Activated CD8-positive, alpha-beta memory T cell treated with anti-CD3 and anti-CD28 coated beads, Interleukin-2, amount 10 ng/mL, durations not matched to agents 7 days and 5 days (primary cell): ENCODE data around the gene GPR119. TPM values are rescaled to one million over a fixed set of nuclear protein-coding genes. Genes with fewer than 3 reads are reported as not detected.

Source experiments
- total RNA-seq, 2 experiments: library from RNA; stranded (reverse); gene quantifications; one replicate each; pipeline ENCODE4 v1.2.3, GENCODE V29; 2021

GPR119 gene
- total RNA-seq, 2 experiments from 2014 or later: not detected

Other genes with a start within 250 kb of the GPR119 start
- gene AIFM1, start 219.8 kb downstream of the GPR119 start, total RNA-seq: 10 to 100 TPM; 47.3 to 59.6 TPM
- gene RAB33A, start 213.7 kb downstream of the GPR119 start, total RNA-seq: 10 to 100 TPM; 38.8 to 41.1 TPM
- gene ZNF280C, start 116.8 kb downstream of the GPR119 start, total RNA-seq: 1 to 10 TPM; 6.7 to 7.8 TPM
- gene SLC25A14, start 45.8 kb downstream of the GPR119 start, total RNA-seq: 10 to 100 TPM; 10.1 to 11.5 TPM
- 10 to 100 TPM; 25.0 to 26.4 TPM for gene RBMX2, start 16.3 kb upstream of the GPR119 start, total RNA-seq